ENCODE data around the gene FGF18. TPM values are rescaled to one million over a fixed set of nuclear protein-coding genes. Genes with fewer than 3 reads are reported as not detected.

FGF18 gene
- total and polyA plus RNA-seq, 2 experiments from 2014 or later = 1.00 to 7.2 TPM

GRCh38 chr5:171453988-171454387, 34.5 kb downstream of the FGF18 start:
- no peaks in the 10 kb centered on the region for H3K36me3 ChIP-seq (replicated peaks; ENCODE audit: insufficient read depth, low read depth)
- peaks cover 19% of the 10 kb centered on the region for H3K4me1 ChIP-seq (ENCODE audit: insufficient read depth)
- no peak overlapping the region for H2AFZ ChIP-seq
- no peaks in the 10 kb centered on the region for H4K20me1 ChIP-seq (ENCODE audit: insufficient read depth, poor library complexity, severe bottlenecking)
- H3K9me3 ChIP-seq (ENCODE audit: low read depth) = no peaks in the 10 kb centered on the region
- no peaks in the 10 kb centered on the region for H3K79me2 ChIP-seq
- DNase-seq (ENCODE audit: low spot score) = no peak
- no peak overlapping the region for H3K27ac ChIP-seq
- WGBS (ENCODE audit: low lambda C conversion rate, missing lambda C conversion rate) = 97% methylated on average over 2 of the region's 2 CpGs
- no peak for TF ChIP-seq EZH2phosphoT487 (IDR thresholded peaks at IDR 0.05; ENCODE audit: low read depth, severe bottlenecking, unreplicated experiment)
- TF ChIP-seq EZH2 (IDR thresholded peaks at IDR 0.05; ENCODE audit: borderline replicate concordance) = no peak
- no peak for TF ChIP-seq CTCF (IDR thresholded peaks at IDR 0.05; ENCODE audit: poor library complexity)
- H3K4me3 ChIP-seq = no peak overlapping the region
- no peaks in the 10 kb centered on the region for H3K9me2 ChIP-seq (replicated peaks; ENCODE audit: insufficient read depth)
- H3K27me3 ChIP-seq = no peaks in the 10 kb centered on the region
- H3K4me2 ChIP-seq = no peak overlapping the region

- no peak for DNase-seq (ENCODE audit: low spot score)
- Histone ChIP-seq H3K9me2 (replicated peaks; ENCODE audit: insufficient read depth) (no peaks in the 10 kb centered on the region), H3K79me2 (no peaks in the 10 kb centered on the region), H3K4me3 (no peak overlapping the region), H2AFZ (no peak overlapping the region), H3K4me1 (ENCODE audit: insufficient read depth) (peaks cover 17% of the 10 kb centered on the region), H3K9me3 (ENCODE audit: low read depth) (no peaks in the 10 kb centered on the region), H3K27me3 (no peaks in the 10 kb centered on the region), H4K20me1 (ENCODE audit: insufficient read depth, poor library complexity, severe bottlenecking) (no peaks in the 10 kb centered on the region), H3K4me2 (no peak overlapping the region), H3K27ac (no peak overlapping the region), H3K36me3 (replicated peaks; ENCODE audit: insufficient read depth, low read depth) (no peaks in the 10 kb centered on the region)
- 81% methylated on average over 10 of the region's 10 CpGs for WGBS (ENCODE audit: low lambda C conversion rate, missing lambda C conversion rate)
- no peak for TF ChIP-seq CTCF (IDR thresholded peaks at IDR 0.05; ENCODE audit: poor library complexity)
- TF ChIP-seq EZH2 (IDR thresholded peaks at IDR 0.05; ENCODE audit: borderline replicate concordance) = no peak
Observed at GRCh38 chr5:171454549-171454948, 35.1 kb downstream of the FGF18 start.

GRCh38 chr5:171455522-171455921, 36.1 kb downstream of the FGF18 start:
- Histone ChIP-seq H3K9me3 (ENCODE audit: low read depth) (no peaks in the 10 kb centered on the region), H3K4me2 (no peak overlapping the region), H3K9me2 (replicated peaks; ENCODE audit: insufficient read depth) (no peaks in the 10 kb centered on the region), H3K27ac (no peak overlapping the region), H3K36me3 (replicated peaks; ENCODE audit: insufficient read depth, low read depth) (no peaks in the 10 kb centered on the region), H3K4me3 (no peak overlapping the region), H3K79me2 (no peaks in the 10 kb centered on the region), H2AFZ (no peak overlapping the region), H4K20me1 (ENCODE audit: insufficient read depth, poor library complexity, severe bottlenecking) (no peaks in the 10 kb centered on the region), H3K4me1 (ENCODE audit: insufficient read depth) (peaks cover 8% of the 10 kb centered on the region), H3K27me3 (no peaks in the 10 kb centered on the region)
- TF ChIP-seq EZH2 (IDR thresholded peaks at IDR 0.05; ENCODE audit: borderline replicate concordance) (no peak), EZH2phosphoT487 (IDR thresholded peaks at IDR 0.05; ENCODE audit: low read depth, severe bottlenecking, unreplicated experiment) (no peak), CTCF (IDR thresholded peaks at IDR 0.05; ENCODE audit: poor library complexity) (no peak)
- 84% methylated on average over 2 of the region's 2 CpGs for WGBS (ENCODE audit: low lambda C conversion rate, missing lambda C conversion rate)
- DNase-seq (ENCODE audit: low spot score) = no peak

Data from hepatocyte (in vitro differentiated cells).